Epithelial cell of esophagus (primary cell): ENCODE data around the gene ZBTB5.

ENCODE experiments used
- DNase-seq: peaks from one replicate; pipeline ENCODE4 v3.0.0; 2010; ENCODE audit warnings: low read depth
- H3K4me3 ChIP-seq: 2 replicates; pipeline ENCODE4 v1.5.1; 2011; ENCODE audit warnings: mild to moderate bottlenecking, low read length, control low read depth
- CTCF ChIP-seq: IDR thresholded peaks from 2 replicates; pipeline ENCODE4 v1.5.1; 2011; ENCODE audit warnings: low read depth, mild to moderate bottlenecking, low read length, control low read depth, inconsistent platforms; ENCODE audit not compliant: insufficient read depth; ENCODE audit errors: missing control alignments

The ZBTB5 gene

GRCh38 chr9:37408933-37409710 is 56.1 kb downstream of the ZBTB5 start:
- H3K4me3 ChIP-seq = no peak overlapping the region
- no peak for TF ChIP-seq CTCF
- no peak for DNase-seq

GRCh38 chr9:37407468-37407867 is 57.8 kb downstream of the ZBTB5 start:
- no peak overlapping the region for H3K4me3 ChIP-seq
- peak; percentile 33 for TF ChIP-seq CTCF
- no peak for DNase-seq

- peak; percentile 33 for DNase-seq
- no peak overlapping the region for H3K4me3 ChIP-seq
- TF ChIP-seq CTCF = no peak
Measured at GRCh38 chr9:37406603-37407401, 58.4 kb downstream of the ZBTB5 start.

GRCh38 chr9:37405764-37406380 is 59.4 kb downstream of the ZBTB5 start:
- DNase-seq = no peak
- no peak for TF ChIP-seq CTCF
- H3K4me3 ChIP-seq = no peak overlapping the region

- no peak overlapping the region for H3K4me3 ChIP-seq
- no peak for DNase-seq
- no peak for TF ChIP-seq CTCF
Measured at GRCh38 chr9:37405350-37405749, 59.9 kb downstream of the ZBTB5 start.

- no peak overlapping the region for H3K4me3 ChIP-seq
- peak; percentile 32 for DNase-seq
- no peak for TF ChIP-seq CTCF
Measured at GRCh38 chr9:37404590-37404989, 60.7 kb downstream of the ZBTB5 start.

- no peak for DNase-seq
- no peak overlapping the region for H3K4me3 ChIP-seq
- TF ChIP-seq CTCF = no peak
Measured at GRCh38 chr9:37399336-37399735, 65.9 kb downstream of the ZBTB5 start.
